GM12878 (cell line): ENCODE measurements around the gene CNNM1. TPM values are rescaled to one million over a fixed set of nuclear protein-coding genes. Genes with fewer than 3 reads are reported as not detected.

Experiments used
- ATAC-seq: fragments of 200-7000 bp; cut with Tn5 transposase; 3 replicates; pipeline ENCODE4 v1.9.1; 2020; ENCODE audit warnings: mild to moderate bottlenecking, moderate library complexity
- BruUV-seq: library from RNA; stranded (reverse); fragments of 400-500 nt; replicated peaks from 2 replicates; lab custom pipeline; 2021; lab: Mats Ljungman, UMichigan
- CTCF ChIA-PET: fragments of 300-600 bp; sonication (Branson Sonifier 250); formaldehyde crosslinking; extraction: SDS; loops from one replicate; lab custom pipeline; 2021; ENCODE audit warnings: inconsistent platforms; lab: Yijun Ruan, JAX
- POLR2A ChIA-PET: fragments of 350-600 bp; formaldehyde crosslinking; extraction: SDS; loops from one replicate; lab custom pipeline; 2021; ENCODE audit warnings: inconsistent platforms; lab: Charles Lee
- RAD21 ChIA-PET: fragments of 300-600 bp; sonication (Branson Sonifier 250); formaldehyde crosslinking; loops from one replicate; lab custom pipeline; 2023; ENCODE audit warnings: antibody characterized with exemption; ENCODE audit not compliant: unreplicated experiment; lab: Charles Lee
- SMC1A ChIA-PET: fragments of 300-600 bp; sonication (Branson Sonifier 250); formaldehyde crosslinking; loops from one replicate; lab custom pipeline; 2023; ENCODE audit not compliant: unreplicated experiment, uncharacterized antibody; lab: Charles Lee
- DNase-seq: peaks from one replicate; pipeline ENCODE4 v3.0.0-alpha.2; 2011; ENCODE audit warnings: low read depth, low spot score
- FAIRE-seq: peaks from 3 replicates; lab custom pipeline; 2011; peaks lifted over from hg19 to GRCh38; lab: Jason Lieb, UNC
- H2AFZ ChIP-seq: 2 replicates; pipeline ENCODE4 v1.6.0; 2011; ENCODE audit warnings: low read depth, low read length, control low read depth; ENCODE audit not compliant: control insufficient read depth
- H3K27ac ChIP-seq: 2 replicates; pipeline ENCODE4 v1.5.1; 2011; ENCODE audit warnings: control low read depth; ENCODE audit not compliant: control insufficient read depth, insufficient read depth
- H3K27me3 ChIP-seq, 2 experiments: replicated peaks in 1 of 2; 2 replicates each; pipeline versions ENCODE4 v1.6.0 to v1.6.1; 2011; ENCODE audit warnings: low read length in 1 of 2; ENCODE audit not compliant: control insufficient read depth in 2 of 2, insufficient read depth in 2 of 2
- H3K36me3 ChIP-seq, 2 experiments: 2 replicates each; pipeline ENCODE4 v1.5.1; 2011; ENCODE audit warnings: low read length in 1 of 2; ENCODE audit not compliant: control insufficient read depth in 2 of 2, insufficient read depth in 2 of 2
- H3K4me1 ChIP-seq: 2 replicates; pipeline ENCODE4 v1.6.1; 2011; ENCODE audit warnings: mild to moderate bottlenecking, low read length, moderate library complexity, mixed read lengths; ENCODE audit not compliant: control insufficient read depth, insufficient read depth
- H3K4me2 ChIP-seq: 2 replicates; pipeline ENCODE4 v1.6.0; 2011; ENCODE audit warnings: control low read depth; ENCODE audit not compliant: control insufficient read depth, insufficient read depth
- H3K4me3 ChIP-seq: fragments of 200-600 bp; sonication (generic); 2 replicates; pipeline ENCODE4 v1.5.1; 2016
- H3K79me2 ChIP-seq: 2 replicates; pipeline ENCODE4 v1.6.0; 2011; ENCODE audit warnings: low read length; ENCODE audit not compliant: control insufficient read depth, insufficient read depth
- H3K9ac ChIP-seq: 2 replicates; pipeline ENCODE4 v1.8.0; 2011; ENCODE audit warnings: low read length, control low read depth, mixed read lengths; ENCODE audit not compliant: control insufficient read depth, insufficient read depth
- H3K9me3 ChIP-seq: replicated peaks from 3 replicates; pipeline ENCODE4 v1.5.1; 2011; ENCODE audit warnings: mild to moderate bottlenecking, low read length; ENCODE audit not compliant: control insufficient read depth, insufficient read depth
- H4K20me1 ChIP-seq: 2 replicates; pipeline ENCODE4 v1.6.0; 2011; ENCODE audit not compliant: control insufficient read depth, insufficient read depth
- FOXK2 ChIP-seq: fragments of 450-650 bp; IDR thresholded peaks from 2 replicates; pipeline ENCODE4 v1.6.1; 2017; ENCODE audit warnings: mild to moderate bottlenecking, moderate library complexity
- IKZF2 ChIP-seq, 2 experiments: fragments of 450-650 bp; IDR thresholded peaks; 2 replicates each; pipeline ENCODE4 v1.6.1; 2017; ENCODE audit warnings: mild to moderate bottlenecking in 2 of 2, moderate library complexity in 2 of 2
- NFYA ChIP-seq: IDR thresholded peaks from 2 replicates; pipeline ENCODE4 v1.6.1; 2011; ENCODE audit warnings: low read depth, mild to moderate bottlenecking, low read length, improper control_type of control experiment, borderline replicate concordance
- SIX5 ChIP-seq: IDR thresholded peaks from 2 replicates; pipeline ENCODE4 v1.6.1; 2011; ENCODE audit warnings: mild to moderate bottlenecking, low read depth, low read length, moderate library complexity; ENCODE audit not compliant: severe bottlenecking
- SMC3 ChIP-seq: IDR thresholded peaks from 2 replicates; pipeline ENCODE4 v1.6.1; 2011; ENCODE audit warnings: low read length, improper control_type of control experiment, borderline replicate concordance
- SREBF2 ChIP-seq: IDR thresholded peaks from 2 replicates; pipeline ENCODE4 v1.6.1; 2012; ENCODE audit warnings: mild to moderate bottlenecking, low read length
- ZNF384 ChIP-seq: IDR thresholded peaks from 2 replicates; pipeline ENCODE4 v1.6.1; 2012; ENCODE audit warnings: low read depth, mild to moderate bottlenecking, low read length, improper control_type of control experiment, borderline replicate concordance
- WGBS: methylation state at CpG from one replicate; pipeline ENCODE4 v1.1.6; 2016; ENCODE audit warnings: low lambda C conversion rate; ENCODE audit not compliant: insufficient replicate concordance, insufficient coverage; ENCODE audit errors: missing lambda C conversion rate; 5-methylcytosine and 5-hydroxymethylcytosine counted together
- in situ Hi-C: fragments of 300-500 bp; cut with MboI; formaldehyde crosslinking; loops from 9 replicates; pipeline ENCODE4 v1.14.3; 2018; ENCODE audit warnings: mixed read lengths
- intact Hi-C: fragments of 100-400 bp; cut with micrococcal nuclease; formaldehyde crosslinking; loops from one replicate; pipeline ENCODE4 v1.14.2; 2022; ENCODE audit not compliant: unreplicated experiment
- polyA plus RNA-seq, 11 experiments: library from polyadenylated mRNA; depleted of rRNA in 4 of 11; unstranded in 6 of 11; stranded (reverse) in 5 of 11; fragments of >200 nt; fragmentation: Nextera tagmentation in 4 of 11; fragmentation: Illumina TruSeq in 1 of 11; extraction: Ambion mirVana in 4 of 11; extraction: Trizol in 1 of 11; gene quantifications; 1 replicate in 1 of 11; 2 replicates in 10 of 11; pipeline versions ENCODE4 v1.2.1 to v1.2.3, GENCODE V29; 2011 to 2016; ENCODE audit warnings: inconsistent platforms in 2 of 11, missing spikeins in 2 of 11, low read depth in 1 of 11
- total RNA-seq, 4 experiments: library from RNA; depleted of rRNA in 3 of 4; stranded (reverse); fragments of >200 nt in 3 of 4; fragmentation: Illumina TruSeq in 1 of 4; extraction: Trizol in 1 of 4; gene quantifications; 2 replicates each; pipeline versions ENCODE4 v1.2.1 to v1.2.3, GENCODE V29; 2013 to 2021
- TF ChIP-seq, protein P1 (sequence below): IDR thresholded peaks from 2 replicates; pipeline ENCODE4 v1.6.1; 2012; ENCODE audit warnings: low read depth, low read length, improper control_type of control experiment

CNNM1 gene
- total and polyA plus RNA-seq, 10 of the 15 experiments (the other 5 are each of a cell fraction or from before 2014, with no cell fraction given) = 0.01 TPM; not detected in 9

- no peak overlapping the region for H3K9ac ChIP-seq
- FAIRE-seq (no peak), ATAC-seq (no peak), DNase-seq (no peak)
- TF ChIP-seq IKZF2 (IDR thresholded peaks at IDR 0.05) = no peak
- TF ChIP-seq NFYA = no peak
- no peak for TF ChIP-seq SIX5
- TF ChIP-seq ZNF384 = no peak
- TF ChIP-seq FOXK2 = no peak
- no peak for TF ChIP-seq SMC3
- TF ChIP-seq, protein P1, sequence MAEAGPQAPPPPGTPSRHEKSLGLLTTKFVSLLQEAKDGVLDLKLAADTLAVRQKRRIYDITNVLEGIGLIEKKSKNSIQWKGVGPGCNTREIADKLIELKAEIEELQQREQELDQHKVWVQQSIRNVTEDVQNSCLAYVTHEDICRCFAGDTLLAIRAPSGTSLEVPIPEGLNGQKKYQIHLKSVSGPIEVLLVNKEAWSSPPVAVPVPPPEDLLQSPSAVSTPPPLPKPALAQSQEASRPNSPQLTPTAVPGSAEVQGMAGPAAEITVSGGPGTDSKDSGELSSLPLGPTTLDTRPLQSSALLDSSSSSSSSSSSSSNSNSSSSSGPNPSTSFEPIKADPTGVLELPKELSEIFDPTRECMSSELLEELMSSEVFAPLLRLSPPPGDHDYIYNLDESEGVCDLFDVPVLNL = no peak
- no peak for TF ChIP-seq SREBF2
- no peaks in the 10 kb centered on the region for H3K79me2 ChIP-seq
- ChIA-PET SMC1A (interaction anchor here (2.5 kb wide), 1 partner anchor 42 kb away, joined by 11 read pairs; no protein-coding TSS in a partner anchor), RAD21 (interaction anchor here (1.6 to 2.8 kb wide), 2 partner anchors 42 to 217 kb away, joined by 8 to 9 read pairs; no protein-coding TSS in a partner anchor), CTCF (interaction anchor here (3.1 to 4.2 kb wide), 3 partner anchors 36 to 218 kb away, joined by 18 to 32 read pairs (median 25); partner anchors contain the start of gene GOT1), POLR2A (no interaction called here)
- no peak overlapping the region for H3K4me3 ChIP-seq
- H3K27me3 ChIP-seq = no peaks in the 10 kb centered on the region
- H4K20me1 ChIP-seq = no peaks in the 10 kb centered on the region
- no peak overlapping the region for H2AFZ ChIP-seq
- in situ Hi-C loops (loop anchor here (5.0 kb wide), 1 partner anchor 218 kb away; no protein-coding TSS in a partner anchor), intact Hi-C loops (loop anchor here (5.0 kb wide), 1 partner anchor 153 kb away; no protein-coding TSS in a partner anchor)
- 71% methylated on average over 8 of the region's 8 CpGs for WGBS
- no peak overlapping the region for H3K27ac ChIP-seq
- BruUV-seq = no TSS peak
- H3K36me3 ChIP-seq = peaks cover 4 to 5% of the 10 kb centered on the region in 2 experiments; a peak in 2 of 4 replicates
- no peaks in the 10 kb centered on the region for H3K4me1 ChIP-seq
- H3K9me3 ChIP-seq = no peaks in the 10 kb centered on the region
- H3K4me2 ChIP-seq = no peak overlapping the region
Measured at GRCh38 chr10:99394256-99394655, 65.1 kb downstream of the CNNM1 start.
